ENCODE results near the gene PCDHB5.
"Not testable (repeated sequence)": the region's sequence is repeated elsewhere in the genome, so short reads cannot be mapped to it uniquely, and the experiment has no call there.

- not testable (repeated sequence) for TF ChIP-seq CTCF (IDR thresholded peaks at IDR 0.05); ZFX (IDR thresholded peaks at IDR 0.05; ENCODE audit: borderline replicate concordance)
These were observed 32.5 kb upstream of the PCDHB5 start for GRCh38 chr5:141102471-141102870.
